ENCODE results near the gene SHISA9. TPM values are rescaled to one million over a fixed set of nuclear protein-coding genes. Genes with fewer than 3 reads are reported as not detected.

SHISA9 gene
- total RNA-seq, 1 donor from 2014 or later = not detected

DNA sequence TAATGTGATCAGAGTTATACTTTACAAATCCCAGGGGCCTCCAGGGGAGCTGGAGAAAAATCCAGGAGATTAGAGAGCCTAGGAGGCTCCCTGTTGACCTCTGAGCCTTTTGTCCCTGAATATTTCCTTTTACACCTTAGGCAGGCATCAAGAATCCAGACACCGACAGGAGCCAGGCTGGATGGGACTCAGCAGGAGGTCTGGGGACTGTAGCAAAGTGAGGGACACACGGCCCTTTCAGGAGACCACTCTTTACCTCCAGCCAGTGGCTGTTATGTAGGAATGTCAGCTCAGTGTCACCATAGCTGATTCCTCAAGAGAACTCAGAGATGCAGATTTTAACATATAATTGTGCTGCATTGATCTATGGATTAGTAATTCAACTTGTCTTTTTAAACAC, 198.4 kb downstream of the SHISA9 start:
- Histone ChIP-seq H3K9ac (ENCODE audit: low read depth in 1 of 3, low read length in 3 of 3) (no peak overlapping the region), H3K4me1 (ENCODE audit: control insufficient read depth in 3 of 3, insufficient read depth in 3 of 3, low read length in 3 of 3) (no peaks in the 10 kb centered on the region), H3K27me3 (ENCODE audit: control insufficient read depth in 3 of 3, insufficient read depth in 3 of 3, low read length in 3 of 3) (no peaks in the 10 kb centered on the region)

DNA sequence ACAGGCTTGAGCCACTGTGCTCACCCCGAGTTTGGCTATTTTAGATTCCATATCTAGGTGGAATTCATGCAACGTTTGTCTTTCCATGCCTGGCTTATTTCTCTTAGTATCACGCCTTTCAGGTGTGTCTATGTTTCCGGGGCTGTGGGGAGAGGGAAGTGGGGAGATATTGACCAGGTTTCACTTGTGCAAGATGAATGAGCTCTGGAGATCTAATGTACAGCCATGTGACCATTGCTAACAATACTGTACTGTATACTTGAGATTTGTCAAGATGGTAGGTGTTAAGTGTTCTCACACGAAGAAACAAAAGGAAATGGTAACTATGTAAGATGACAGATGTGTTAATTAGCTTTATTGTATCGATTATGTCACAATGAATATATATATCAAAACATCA, 199.6 kb downstream of the SHISA9 start:
- H3K27me3 ChIP-seq (ENCODE audit: control insufficient read depth in 3 of 3, insufficient read depth in 3 of 3, low read length in 3 of 3) = no peaks in the 10 kb centered on the region
- no peaks in the 10 kb centered on the region for H3K4me1 ChIP-seq (ENCODE audit: control insufficient read depth in 3 of 3, insufficient read depth in 3 of 3, low read length in 3 of 3)
- H3K27ac ChIP-seq (ENCODE audit: low read depth, low read length) = no peak overlapping the region
- H3K9ac ChIP-seq (ENCODE audit: low read depth in 1 of 3, low read length in 3 of 3) = no peak overlapping the region
- H3K4me3 ChIP-seq (ENCODE audit: low read length in 3 of 3) = no peak overlapping the region
- no peaks in the 10 kb centered on the region for H3K36me3 ChIP-seq (ENCODE audit: control insufficient read depth in 3 of 3, insufficient read depth in 3 of 3, low read length in 3 of 3)
- H3K9me3 ChIP-seq (ENCODE audit: control insufficient read depth in 3 of 3, low read length in 3 of 3) = no peaks in the 10 kb centered on the region

More for the DNA sequence above, 198.4 kb downstream of the SHISA9 start:
- H3K4me3 ChIP-seq (ENCODE audit: low read length in 3 of 3) = no peak overlapping the region
- H3K9me3 ChIP-seq (ENCODE audit: control insufficient read depth in 3 of 3, low read length in 3 of 3) = no peaks in the 10 kb centered on the region
- no peak overlapping the region for H3K27ac ChIP-seq (ENCODE audit: low read depth, low read length)
- H3K36me3 ChIP-seq (ENCODE audit: control insufficient read depth in 3 of 3, insufficient read depth in 3 of 3, low read length in 3 of 3) = no peaks in the 10 kb centered on the region

DNA sequence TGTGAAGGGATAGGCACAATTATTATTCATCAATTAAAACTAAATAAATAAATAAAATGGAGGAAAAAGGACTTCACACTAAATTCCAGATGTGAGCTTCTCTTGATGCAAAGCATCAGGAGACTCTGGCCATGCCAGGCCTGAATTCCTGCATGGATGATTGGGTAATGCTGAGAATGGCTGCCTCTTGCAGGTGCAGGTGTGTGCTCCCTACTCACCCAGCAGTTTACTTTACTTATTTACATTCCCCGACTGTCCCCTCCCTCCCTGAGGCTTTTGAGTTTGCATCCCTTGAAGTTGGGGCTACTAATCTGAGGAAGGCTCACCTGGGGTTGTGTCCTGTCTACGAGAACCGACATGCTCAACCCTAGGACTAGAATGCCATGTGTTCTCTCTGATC, 200.4 kb downstream of the SHISA9 start:
- H3K27ac ChIP-seq (ENCODE audit: low read depth, low read length) = no peak overlapping the region
- no peak overlapping the region for H3K4me3 ChIP-seq (ENCODE audit: low read length in 3 of 3)
- no peaks in the 10 kb centered on the region for H3K36me3 ChIP-seq (ENCODE audit: control insufficient read depth in 3 of 3, insufficient read depth in 3 of 3, low read length in 3 of 3)
- no peaks in the 10 kb centered on the region for H3K27me3 ChIP-seq (ENCODE audit: control insufficient read depth in 3 of 3, insufficient read depth in 3 of 3, low read length in 3 of 3)
- H3K9ac ChIP-seq (ENCODE audit: low read depth in 1 of 3, low read length in 3 of 3) = no peak overlapping the region
- H3K4me1 ChIP-seq (ENCODE audit: control insufficient read depth in 3 of 3, insufficient read depth in 3 of 3, low read length in 3 of 3) = no peaks in the 10 kb centered on the region
- H3K9me3 ChIP-seq (ENCODE audit: control insufficient read depth in 3 of 3, low read length in 3 of 3) = no peaks in the 10 kb centered on the region

DNA sequence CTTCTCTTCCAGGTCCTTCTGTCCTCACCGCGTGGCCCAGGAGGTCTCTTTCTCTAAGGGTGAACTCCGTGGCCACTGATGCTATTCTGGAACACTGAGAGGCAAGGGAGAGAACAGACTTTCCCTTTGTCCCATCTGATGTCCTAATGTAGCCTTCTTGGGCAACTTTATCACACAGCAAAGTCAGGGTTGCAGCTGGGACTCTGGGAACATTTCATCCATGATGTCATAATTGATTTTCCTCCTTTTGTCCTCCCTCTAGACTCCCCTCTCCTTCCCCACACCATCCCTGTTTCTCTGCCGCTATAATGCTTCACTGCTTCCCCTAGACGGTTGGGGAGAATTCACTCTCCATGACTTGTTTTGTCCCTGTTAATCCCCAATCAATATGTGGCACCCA, 201.0 kb downstream of the SHISA9 start:
- no peaks in the 10 kb centered on the region for H3K36me3 ChIP-seq (ENCODE audit: control insufficient read depth in 3 of 3, insufficient read depth in 3 of 3, low read length in 3 of 3)
- no peaks in the 10 kb centered on the region for H3K27me3 ChIP-seq (ENCODE audit: control insufficient read depth in 3 of 3, insufficient read depth in 3 of 3, low read length in 3 of 3)
- H3K4me1 ChIP-seq (ENCODE audit: control insufficient read depth in 3 of 3, insufficient read depth in 3 of 3, low read length in 3 of 3) = no peaks in the 10 kb centered on the region
- no peaks in the 10 kb centered on the region for H3K9me3 ChIP-seq (ENCODE audit: control insufficient read depth in 3 of 3, low read length in 3 of 3)
- H3K4me3 ChIP-seq (ENCODE audit: low read length in 3 of 3) = no peak overlapping the region
- H3K27ac ChIP-seq (ENCODE audit: low read depth, low read length) = no peak overlapping the region
- no peak overlapping the region for H3K9ac ChIP-seq (ENCODE audit: low read depth in 1 of 3, low read length in 3 of 3)

DNA sequence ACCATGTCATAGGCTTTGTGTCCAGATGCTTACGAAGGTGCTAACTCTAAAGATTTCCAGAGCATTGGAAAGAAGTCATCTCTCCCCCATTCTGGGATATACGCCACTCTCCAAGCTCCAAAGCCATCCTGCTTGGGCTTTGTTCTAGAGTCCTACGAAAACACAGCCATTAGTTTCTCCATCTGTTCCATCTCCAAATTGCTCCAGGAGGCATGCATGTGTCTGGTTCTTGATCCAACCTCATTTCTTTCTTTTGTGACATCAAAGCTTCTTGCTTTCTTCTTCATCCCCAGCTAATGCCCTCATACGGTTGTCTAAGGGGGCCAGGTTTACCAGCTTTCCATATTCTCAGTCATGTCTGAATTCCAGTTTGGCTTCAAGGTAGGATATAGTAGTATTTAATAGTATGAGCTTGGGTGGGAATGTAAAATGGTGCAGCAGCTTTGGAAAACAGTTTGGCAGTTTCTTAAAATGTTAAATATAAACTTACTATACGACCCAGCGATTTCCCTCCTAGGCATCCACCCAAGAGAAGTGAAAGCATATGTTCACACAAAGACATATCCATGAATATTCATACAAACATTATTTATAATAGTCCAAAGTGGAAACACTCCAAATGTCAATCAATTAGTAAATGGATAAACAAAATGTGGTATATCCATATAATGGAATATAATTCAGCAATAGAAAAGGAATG, 202.6 kb downstream of the SHISA9 start:
- no peak overlapping the region for H3K27ac ChIP-seq (ENCODE audit: low read depth, low read length)
- H3K9me3 ChIP-seq (ENCODE audit: control insufficient read depth in 3 of 3, low read length in 3 of 3) = no peaks in the 10 kb centered on the region
- H3K4me3 ChIP-seq (ENCODE audit: low read length in 3 of 3) = no peak overlapping the region
- H3K27me3 ChIP-seq (ENCODE audit: control insufficient read depth in 3 of 3, insufficient read depth in 3 of 3, low read length in 3 of 3) = no peaks in the 10 kb centered on the region
- no peak overlapping the region for H3K9ac ChIP-seq (ENCODE audit: low read depth in 1 of 3, low read length in 3 of 3)
- no peaks in the 10 kb centered on the region for H3K4me1 ChIP-seq (ENCODE audit: control insufficient read depth in 3 of 3, insufficient read depth in 3 of 3, low read length in 3 of 3)
- H3K36me3 ChIP-seq (ENCODE audit: control insufficient read depth in 3 of 3, insufficient read depth in 3 of 3, low read length in 3 of 3) = no peaks in the 10 kb centered on the region

DNA sequence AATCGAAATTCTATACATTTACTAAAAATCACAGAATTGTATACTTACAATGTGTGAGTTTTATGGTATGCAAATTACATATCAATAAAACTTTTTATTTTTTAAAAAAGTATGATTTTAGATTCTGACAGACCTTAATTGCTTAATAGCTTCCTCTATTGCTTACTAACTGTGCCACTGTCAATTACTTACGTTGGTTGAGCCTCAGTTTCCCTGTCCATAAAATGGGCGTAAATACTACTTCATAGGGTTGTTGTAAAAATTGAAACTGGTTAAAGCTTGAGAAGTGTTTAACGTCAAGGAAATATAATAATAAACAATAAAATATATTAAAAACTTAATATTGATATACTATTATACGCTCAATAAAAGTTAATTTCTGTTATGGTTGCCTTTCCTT, 203.4 kb downstream of the SHISA9 start:
- Histone ChIP-seq H3K9me3 (ENCODE audit: control insufficient read depth in 3 of 3, low read length in 3 of 3) (no peaks in the 10 kb centered on the region), H3K9ac (ENCODE audit: low read depth in 1 of 3, low read length in 3 of 3) (no peak overlapping the region), H3K4me3 (ENCODE audit: low read length in 3 of 3) (no peak overlapping the region), H3K36me3 (ENCODE audit: control insufficient read depth in 3 of 3, insufficient read depth in 3 of 3, low read length in 3 of 3) (no peaks in the 10 kb centered on the region), H3K27ac (ENCODE audit: low read depth, low read length) (no peak overlapping the region), H3K27me3 (ENCODE audit: control insufficient read depth in 3 of 3, insufficient read depth in 3 of 3, low read length in 3 of 3) (no peaks in the 10 kb centered on the region), H3K4me1 (ENCODE audit: control insufficient read depth in 3 of 3, insufficient read depth in 3 of 3, low read length in 3 of 3) (no peaks in the 10 kb centered on the region)

DNA sequence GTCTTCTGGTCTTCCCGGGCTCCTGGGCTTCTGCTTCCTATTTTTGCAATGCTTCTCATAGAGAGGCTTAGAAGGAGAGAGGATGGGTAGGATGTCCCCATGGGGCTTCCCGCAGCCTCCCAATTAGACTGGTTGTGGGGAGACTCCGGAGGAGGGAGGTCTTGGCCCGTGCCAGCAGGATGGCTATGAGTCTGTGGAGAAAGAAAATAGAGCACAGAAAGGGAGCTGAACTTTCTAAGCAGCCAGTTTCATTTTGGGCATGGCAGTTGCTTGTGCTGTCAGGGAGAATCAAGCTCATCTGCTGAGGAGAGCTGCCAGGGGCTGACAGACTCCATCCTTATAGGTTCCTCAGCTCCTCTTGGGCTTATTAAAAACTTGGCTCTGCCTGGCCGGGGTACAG, 204.0 kb downstream of the SHISA9 start:
- Histone ChIP-seq H3K9ac (ENCODE audit: low read depth in 1 of 3, low read length in 3 of 3) (no peak overlapping the region), H3K4me1 (ENCODE audit: control insufficient read depth in 3 of 3, insufficient read depth in 3 of 3, low read length in 3 of 3) (no peaks in the 10 kb centered on the region), H3K9me3 (ENCODE audit: control insufficient read depth in 3 of 3, low read length in 3 of 3) (no peaks in the 10 kb centered on the region), H3K36me3 (ENCODE audit: control insufficient read depth in 3 of 3, insufficient read depth in 3 of 3, low read length in 3 of 3) (no peaks in the 10 kb centered on the region), H3K27ac (ENCODE audit: low read depth, low read length) (no peak overlapping the region), H3K4me3 (ENCODE audit: low read length in 3 of 3) (no peak overlapping the region), H3K27me3 (ENCODE audit: control insufficient read depth in 3 of 3, insufficient read depth in 3 of 3, low read length in 3 of 3) (no peaks in the 10 kb centered on the region)

DNA sequence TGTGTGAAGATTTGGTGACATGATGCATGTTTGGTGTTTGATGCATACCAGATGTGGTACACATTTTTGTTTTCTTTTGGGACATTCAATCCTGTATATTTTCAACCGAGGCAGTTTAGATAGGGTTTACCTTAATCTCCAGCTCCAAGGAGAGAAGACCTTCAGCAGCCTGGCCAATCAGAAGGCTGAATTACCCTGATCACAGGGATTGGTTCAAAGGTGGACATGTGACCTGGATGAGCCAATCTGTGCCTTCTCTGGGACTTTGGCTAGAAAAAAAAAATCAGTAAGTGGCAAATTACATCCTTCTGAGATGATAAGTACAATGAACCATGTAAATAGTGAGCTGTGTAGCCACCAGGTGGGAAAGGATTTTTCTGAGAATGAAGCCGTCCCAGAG, 205.1 kb downstream of the SHISA9 start:
- H3K27me3 ChIP-seq (ENCODE audit: control insufficient read depth in 3 of 3, insufficient read depth in 3 of 3, low read length in 3 of 3) = no peaks in the 10 kb centered on the region
- no peak overlapping the region for H3K27ac ChIP-seq (ENCODE audit: low read depth, low read length)
- H3K4me1 ChIP-seq (ENCODE audit: control insufficient read depth in 3 of 3, insufficient read depth in 3 of 3, low read length in 3 of 3) = no peaks in the 10 kb centered on the region
- no peaks in the 10 kb centered on the region for H3K36me3 ChIP-seq (ENCODE audit: control insufficient read depth in 3 of 3, insufficient read depth in 3 of 3, low read length in 3 of 3)
- H3K9ac ChIP-seq (ENCODE audit: low read depth in 1 of 3, low read length in 3 of 3) = no peak overlapping the region
- no peaks in the 10 kb centered on the region for H3K9me3 ChIP-seq (ENCODE audit: control insufficient read depth in 3 of 3, low read length in 3 of 3)
- H3K4me3 ChIP-seq (ENCODE audit: low read length in 3 of 3) = no peak overlapping the region

DNA sequence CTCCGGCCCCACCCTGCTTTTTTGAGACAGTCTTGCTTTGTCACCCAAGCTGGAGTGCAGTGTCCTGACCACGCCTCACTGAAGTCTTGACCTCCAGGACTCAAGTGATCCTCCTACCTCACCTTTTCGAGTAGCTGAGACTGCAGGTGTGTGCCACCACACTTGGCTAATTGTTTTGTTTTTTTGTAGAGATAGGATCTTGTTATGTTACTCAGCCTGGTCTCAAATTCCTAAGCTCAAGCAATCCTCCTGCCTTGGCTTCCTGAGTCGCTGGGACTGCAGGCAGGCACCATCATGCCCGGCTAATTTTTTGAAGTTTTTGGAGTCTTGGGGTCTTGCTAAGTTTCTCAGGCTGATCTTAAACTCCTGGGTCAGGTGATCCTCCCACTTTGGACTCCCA, 206.7 kb downstream of the SHISA9 start:
- no peak overlapping the region for H3K4me3 ChIP-seq (ENCODE audit: low read length in 3 of 3)
- H3K9me3 ChIP-seq (ENCODE audit: control insufficient read depth in 3 of 3, low read length in 3 of 3) = no peaks in the 10 kb centered on the region
- no peak overlapping the region for H3K9ac ChIP-seq (ENCODE audit: low read depth in 1 of 3, low read length in 3 of 3)
- H3K27ac ChIP-seq (ENCODE audit: low read depth, low read length) = no peak overlapping the region
- no peaks in the 10 kb centered on the region for H3K4me1 ChIP-seq (ENCODE audit: control insufficient read depth in 3 of 3, insufficient read depth in 3 of 3, low read length in 3 of 3)
- no peaks in the 10 kb centered on the region for H3K36me3 ChIP-seq (ENCODE audit: control insufficient read depth in 3 of 3, insufficient read depth in 3 of 3, low read length in 3 of 3)
- no peaks in the 10 kb centered on the region for H3K27me3 ChIP-seq (ENCODE audit: control insufficient read depth in 3 of 3, insufficient read depth in 3 of 3, low read length in 3 of 3)

DNA sequence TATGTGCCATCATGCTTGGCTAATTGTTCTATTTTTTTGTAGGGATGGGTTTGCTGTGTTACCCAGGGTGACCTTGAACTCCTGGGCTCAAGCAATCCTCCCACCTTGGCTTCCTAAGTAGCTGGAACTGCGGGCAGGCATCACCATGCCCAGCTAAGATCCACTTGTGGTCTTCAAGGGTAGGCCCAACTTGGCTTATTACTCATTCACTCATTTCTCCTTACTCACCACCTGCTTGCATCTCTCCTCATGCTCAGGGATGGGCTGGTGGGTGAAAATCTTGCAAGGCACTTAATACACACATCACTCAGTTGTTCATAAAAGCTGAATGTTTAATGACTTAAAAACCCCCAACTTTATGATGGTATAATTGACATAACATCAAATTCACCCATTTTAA, 207.8 kb downstream of the SHISA9 start:
- H3K4me1 ChIP-seq (ENCODE audit: control insufficient read depth in 3 of 3, insufficient read depth in 3 of 3, low read length in 3 of 3) = no peaks in the 10 kb centered on the region
- no peak overlapping the region for H3K4me3 ChIP-seq (ENCODE audit: low read length in 3 of 3)
- H3K9me3 ChIP-seq (ENCODE audit: control insufficient read depth in 3 of 3, low read length in 3 of 3) = no peaks in the 10 kb centered on the region
- H3K9ac ChIP-seq (ENCODE audit: low read depth in 1 of 3, low read length in 3 of 3) = no peak overlapping the region
- no peak overlapping the region for H3K27ac ChIP-seq (ENCODE audit: low read depth, low read length)
- no peaks in the 10 kb centered on the region for H3K27me3 ChIP-seq (ENCODE audit: control insufficient read depth in 3 of 3, insufficient read depth in 3 of 3, low read length in 3 of 3)
- no peaks in the 10 kb centered on the region for H3K36me3 ChIP-seq (ENCODE audit: control insufficient read depth in 3 of 3, insufficient read depth in 3 of 3, low read length in 3 of 3)
